Measurements from ENCODE around the gene MYO15B.
A peak's percentile ranks its signal among the peaks of the same experiment; 100 is the strongest.

Gene MYO15B

DNA sequence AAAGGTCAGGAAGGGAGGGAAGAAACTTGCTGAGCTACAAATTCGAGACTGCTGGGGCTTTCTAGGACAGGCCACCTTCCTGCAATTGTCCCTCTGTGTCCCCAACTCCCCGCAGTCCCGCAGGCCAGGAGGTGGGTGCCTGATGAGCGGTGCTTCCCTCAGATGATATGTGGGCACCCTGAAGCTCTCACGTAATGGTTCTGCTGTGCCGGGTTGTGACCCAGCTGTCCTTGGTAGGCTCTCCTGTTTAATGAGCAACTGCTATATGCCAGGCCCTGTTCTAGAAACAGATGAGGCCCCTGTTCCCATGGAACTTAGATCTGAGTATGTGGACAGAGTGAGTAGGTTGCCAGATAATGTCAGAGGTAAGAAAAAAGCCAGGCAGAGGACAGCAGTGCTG, 22.0 kb upstream of the MYO15B start:
- Mint-ChIP-seq H3K27ac (no peak overlapping the region), H3K9me3 (no peaks in the 10 kb centered on the region), H3K27me3 (no peaks in the 10 kb centered on the region), H3K36me3 (ENCODE audit: low read depth) (peaks cover 5% of the 10 kb centered on the region), H3K4me3 (no peak overlapping the region), H3K4me1 (ENCODE audit: low read depth) (peaks cover 11% of the 10 kb centered on the region)
- intact Hi-C loops (cut with micrococcal nuclease) = no loop called here

DNA sequence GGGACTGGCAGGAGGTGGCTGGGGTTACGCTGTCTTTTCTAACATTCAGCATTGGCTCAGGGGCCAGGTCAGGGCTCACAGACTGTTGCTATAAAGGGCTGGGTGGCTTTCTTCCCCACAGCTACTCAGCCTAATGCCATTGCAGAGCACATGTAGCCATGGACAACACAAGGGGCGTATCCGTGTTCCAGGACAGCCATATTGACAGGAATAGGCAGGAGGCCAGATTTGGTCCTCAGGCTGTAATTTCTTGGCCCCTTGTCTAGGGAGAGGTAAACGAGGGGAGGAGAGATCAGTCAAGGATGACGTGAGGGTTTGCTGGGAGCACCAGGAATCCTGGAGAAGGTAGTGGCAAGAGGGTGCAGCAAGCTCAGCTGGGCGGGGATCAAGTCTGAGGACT, 21.2 kb upstream of the MYO15B start:
- Mint-ChIP-seq H3K27me3 (no peaks in the 10 kb centered on the region), H3K36me3 (ENCODE audit: low read depth) (peaks cover 5% of the 10 kb centered on the region), H3K4me3 (no peak overlapping the region), H3K9me3 (no peaks in the 10 kb centered on the region), H3K4me1 (ENCODE audit: low read depth) (peaks cover 19% of the 10 kb centered on the region), H3K27ac (no peak overlapping the region)
- intact Hi-C loops (cut with micrococcal nuclease) = no loop called here

DNA sequence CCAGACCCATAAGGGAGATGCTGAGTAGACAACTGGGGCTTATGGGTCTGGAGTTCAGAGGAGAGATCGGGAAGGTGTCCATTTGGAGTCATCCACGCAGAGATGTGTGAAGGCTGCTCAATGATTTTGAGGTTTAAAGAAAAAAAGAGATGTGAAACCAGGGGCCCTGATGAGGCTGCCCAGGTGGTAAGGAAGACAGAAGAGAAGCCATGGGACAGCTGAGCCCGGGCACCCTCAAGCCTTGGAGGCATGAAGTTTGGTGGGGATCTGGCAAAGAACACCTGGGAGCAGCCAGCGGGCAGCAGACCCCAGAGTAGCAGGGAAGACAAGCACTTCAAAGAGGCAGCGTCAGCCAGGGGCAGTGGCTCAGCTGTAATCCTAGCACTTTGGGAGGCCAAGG, 20.8 kb upstream of the MYO15B start:
- no peak overlapping the region for H3K27ac Mint-ChIP-seq
- H3K27me3 Mint-ChIP-seq = no peaks in the 10 kb centered on the region
- H3K36me3 Mint-ChIP-seq (ENCODE audit: low read depth) = peaks cover 5% of the 10 kb centered on the region
- peaks cover 23% of the 10 kb centered on the region for H3K4me1 Mint-ChIP-seq (ENCODE audit: low read depth)
- no peak overlapping the region for H3K4me3 Mint-ChIP-seq
- intact Hi-C loops (cut with micrococcal nuclease) = no loop called here
- no peaks in the 10 kb centered on the region for H3K9me3 Mint-ChIP-seq

GRCh38 chr17:75568412-75569255, 19.0 kb upstream of the MYO15B start:
- H3K4me1 Mint-ChIP-seq (ENCODE audit: low read depth) = peaks cover 32% of the 10 kb centered on the region
- no peak overlapping the region for H3K4me3 Mint-ChIP-seq
- no peaks in the 10 kb centered on the region for H3K9me3 Mint-ChIP-seq
- H3K27me3 Mint-ChIP-seq = no peaks in the 10 kb centered on the region
- no peak overlapping the region for H3K27ac Mint-ChIP-seq
- no peaks in the 10 kb centered on the region for H3K36me3 Mint-ChIP-seq (ENCODE audit: low read depth)
- intact Hi-C loops (cut with micrococcal nuclease) = no loop called here

- no peaks in the 10 kb centered on the region for H3K9me3 Mint-ChIP-seq
- peak overlapping the region; percentile 97 for H3K27ac Mint-ChIP-seq
- H3K27me3 Mint-ChIP-seq = no peaks in the 10 kb centered on the region
- intact Hi-C loops (cut with micrococcal nuclease) = no loop called here
- no peak overlapping the region for H3K4me3 Mint-ChIP-seq
- no peaks in the 10 kb centered on the region for H3K36me3 Mint-ChIP-seq (ENCODE audit: low read depth)
- peaks cover 32% of the 10 kb centered on the region for H3K4me1 Mint-ChIP-seq (ENCODE audit: low read depth)
Observed at GRCh38 chr17:75570034-75570676, 17.4 kb upstream of the MYO15B start.

DNA sequence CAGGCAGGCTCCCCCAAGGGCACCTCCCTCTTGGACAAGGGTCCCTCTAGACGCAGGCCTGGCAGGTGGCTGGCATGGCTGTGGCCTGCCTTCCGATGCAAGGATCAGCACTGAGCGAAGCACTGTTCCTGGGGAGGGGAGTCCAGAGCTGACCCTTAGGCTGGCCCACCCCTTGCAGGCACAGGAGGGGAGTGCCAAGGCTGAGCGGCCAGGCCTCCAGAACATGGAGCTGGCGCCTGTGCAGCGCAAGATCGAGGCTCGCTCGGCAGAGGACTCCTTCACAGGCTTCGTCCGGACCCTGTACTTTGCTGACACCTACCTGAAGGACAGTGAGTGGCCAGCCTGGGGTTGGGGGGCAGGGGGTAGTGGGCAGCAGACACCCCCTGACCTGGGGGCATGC, 16.8 kb upstream of the MYO15B start:
- H3K36me3 Mint-ChIP-seq (ENCODE audit: low read depth) = no peaks in the 10 kb centered on the region
- H3K4me3 Mint-ChIP-seq = no peak overlapping the region
- intact Hi-C loops (cut with micrococcal nuclease) = no loop called here
- no peaks in the 10 kb centered on the region for H3K9me3 Mint-ChIP-seq
- peaks cover 32% of the 10 kb centered on the region for H3K4me1 Mint-ChIP-seq (ENCODE audit: low read depth)
- H3K27me3 Mint-ChIP-seq = no peaks in the 10 kb centered on the region
- H3K27ac Mint-ChIP-seq = peak overlapping the region; percentile 97

GRCh38 chr17:75571197-75571884, 16.3 kb upstream of the MYO15B start:
- Mint-ChIP-seq H3K9me3 (no peaks in the 10 kb centered on the region), H3K27ac (peak overlapping the region; percentile 97), H3K27me3 (no peaks in the 10 kb centered on the region), H3K4me1 (ENCODE audit: low read depth) (peaks cover 32% of the 10 kb centered on the region), H3K36me3 (ENCODE audit: low read depth) (no peaks in the 10 kb centered on the region), H3K4me3 (no peak overlapping the region)
- intact Hi-C loops (cut with micrococcal nuclease) = no loop called here

- no peaks in the 10 kb centered on the region for H3K9me3 Mint-ChIP-seq
- no peaks in the 10 kb centered on the region for H3K27me3 Mint-ChIP-seq
- peaks cover 28% of the 10 kb centered on the region for H3K4me1 Mint-ChIP-seq (ENCODE audit: low read depth)
- H3K36me3 Mint-ChIP-seq (ENCODE audit: low read depth) = no peaks in the 10 kb centered on the region
- H3K4me3 Mint-ChIP-seq = peak overlapping the region; percentile 6
- intact Hi-C loops (cut with micrococcal nuclease) = no loop called here
- H3K27ac Mint-ChIP-seq = peak overlapping the region; percentile 97
Observed at GRCh38 chr17:75571885-75572215, 15.8 kb upstream of the MYO15B start.

GRCh38 chr17:75572713-75573539, 14.7 kb upstream of the MYO15B start:
- Mint-ChIP-seq H3K4me3 (no peak overlapping the region), H3K36me3 (ENCODE audit: low read depth) (no peaks in the 10 kb centered on the region), H3K9me3 (no peaks in the 10 kb centered on the region), H3K4me1 (ENCODE audit: low read depth) (peaks cover 26% of the 10 kb centered on the region), H3K27ac (peak overlapping the region; percentile 97), H3K27me3 (no peaks in the 10 kb centered on the region)
- intact Hi-C loops (cut with micrococcal nuclease) = no loop called here

DNA sequence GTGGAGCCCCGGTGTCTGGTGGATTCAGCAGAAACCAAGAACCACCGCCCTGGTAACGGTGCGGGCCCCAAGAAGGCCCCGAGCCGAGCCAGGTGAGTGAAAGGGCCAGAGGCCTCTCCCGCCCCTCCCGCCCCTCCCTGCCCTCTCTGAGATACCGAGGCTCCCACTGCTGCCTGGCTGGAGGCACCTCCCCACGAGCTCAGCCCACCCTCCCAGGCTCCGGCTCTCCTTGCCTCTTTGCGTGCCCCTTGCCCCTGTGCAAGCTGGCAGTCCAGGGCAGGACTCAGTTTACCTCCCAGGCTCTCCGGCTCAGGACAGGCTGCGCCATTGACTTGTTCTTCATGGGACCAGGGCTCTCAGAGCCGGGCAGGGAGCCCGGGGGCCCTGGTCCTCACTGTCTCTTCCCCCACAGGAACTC, 14.1 kb upstream of the MYO15B start:
- intact Hi-C loops (cut with micrococcal nuclease) = no loop called here
- Mint-ChIP-seq H3K27me3 (no peaks in the 10 kb centered on the region), H3K9me3 (no peaks in the 10 kb centered on the region), H3K4me3 (no peak overlapping the region), H3K36me3 (ENCODE audit: low read depth) (no peaks in the 10 kb centered on the region), H3K4me1 (ENCODE audit: low read depth) (peaks cover 27% of the 10 kb centered on the region), H3K27ac (peak overlapping the region; percentile 53)

DNA sequence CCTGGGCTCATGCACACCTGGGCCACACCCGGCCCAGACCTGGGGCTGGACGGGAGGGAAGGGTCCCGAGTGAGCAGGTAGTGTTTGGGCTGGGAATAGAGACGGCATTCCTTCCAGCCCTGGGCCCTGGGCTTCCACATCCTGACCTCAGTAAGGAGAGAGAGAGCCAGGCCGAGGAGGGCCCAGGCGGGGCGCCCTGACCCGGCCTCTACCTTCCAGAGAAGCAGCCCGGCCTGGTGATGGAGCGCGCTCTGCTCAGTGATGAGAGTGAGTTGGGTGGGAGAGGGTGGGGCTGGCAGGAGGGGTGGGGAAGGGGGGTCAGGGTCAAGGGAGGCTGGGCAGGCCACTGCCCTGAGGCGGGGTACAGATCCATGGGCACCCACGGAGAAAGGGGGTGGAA, 13.6 kb upstream of the MYO15B start:
- no peaks in the 10 kb centered on the region for H3K9me3 Mint-ChIP-seq
- H3K27ac Mint-ChIP-seq = peak overlapping the region; percentile 53
- H3K36me3 Mint-ChIP-seq (ENCODE audit: low read depth) = no peaks in the 10 kb centered on the region
- H3K27me3 Mint-ChIP-seq = no peaks in the 10 kb centered on the region
- peaks cover 31% of the 10 kb centered on the region for H3K4me1 Mint-ChIP-seq (ENCODE audit: low read depth)
- H3K4me3 Mint-ChIP-seq = no peak overlapping the region
- intact Hi-C loops (cut with micrococcal nuclease) = no loop called here

DNA sequence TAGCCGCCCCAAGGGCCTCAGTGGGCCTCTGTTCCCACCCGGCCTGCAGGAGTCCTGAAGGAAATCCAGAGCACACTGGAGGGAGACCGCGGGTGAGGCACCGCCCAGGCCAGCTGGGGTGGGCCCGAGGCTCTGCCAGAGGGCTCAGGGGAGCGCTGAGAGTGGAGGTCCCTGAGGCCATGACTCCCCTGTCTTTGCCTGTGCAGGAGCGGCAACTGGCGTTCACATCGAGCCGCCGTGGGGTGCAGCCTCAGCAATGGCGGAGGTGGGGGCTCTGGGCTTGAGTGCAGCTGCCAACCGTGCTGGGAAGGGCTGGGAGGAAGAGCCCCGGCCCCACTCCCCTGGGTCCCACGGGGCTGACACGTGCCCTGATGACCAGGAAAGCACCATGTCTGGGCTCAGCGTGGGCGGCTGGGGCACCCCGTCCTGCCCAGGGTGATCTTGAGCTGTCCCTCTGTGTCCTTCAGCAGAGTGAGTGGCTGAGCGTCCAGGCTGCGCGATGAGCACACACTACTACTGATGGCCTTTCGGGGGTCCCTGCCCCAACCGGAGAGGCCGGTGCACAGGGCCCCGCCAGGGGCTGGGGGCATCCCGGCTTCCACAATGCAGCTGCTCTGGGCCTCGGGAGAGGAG, 13.1 kb upstream of the MYO15B start:
- Mint-ChIP-seq H3K4me3 (no peak overlapping the region), H3K27ac (no peak overlapping the region), H3K9me3 (no peaks in the 10 kb centered on the region), H3K27me3 (no peaks in the 10 kb centered on the region), H3K36me3 (ENCODE audit: low read depth) (no peaks in the 10 kb centered on the region), H3K4me1 (ENCODE audit: low read depth) (peaks cover 33% of the 10 kb centered on the region)
- intact Hi-C loops (cut with micrococcal nuclease) = no loop called here

DNA sequence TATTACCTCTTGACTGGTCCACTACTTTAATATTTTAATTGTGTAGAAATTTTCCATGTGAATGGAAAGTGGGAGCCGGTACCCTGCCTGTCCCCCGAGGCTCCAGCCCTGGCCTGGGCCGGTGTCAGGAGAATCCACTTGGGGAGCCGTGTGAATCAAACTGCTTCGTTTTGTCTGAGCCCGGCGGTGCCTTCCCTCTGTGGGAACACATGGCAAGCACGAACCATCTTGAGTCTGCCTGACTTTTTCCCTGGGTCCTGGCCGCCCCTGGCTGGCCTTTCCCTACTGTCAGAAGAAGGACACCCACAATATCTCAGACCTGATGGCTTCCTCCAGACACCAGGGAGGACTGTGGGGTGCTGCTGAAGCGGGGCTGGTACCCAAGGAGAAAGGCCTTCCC, 12.4 kb upstream of the MYO15B start:
- intact Hi-C loops (cut with micrococcal nuclease) = no loop called here
- H3K4me3 Mint-ChIP-seq = no peak overlapping the region
- H3K4me1 Mint-ChIP-seq (ENCODE audit: low read depth) = peaks cover 33% of the 10 kb centered on the region
- H3K36me3 Mint-ChIP-seq (ENCODE audit: low read depth) = no peaks in the 10 kb centered on the region
- no peaks in the 10 kb centered on the region for H3K27me3 Mint-ChIP-seq
- H3K9me3 Mint-ChIP-seq = no peaks in the 10 kb centered on the region
- H3K27ac Mint-ChIP-seq = peak overlapping the region; percentile 28

Measured in dendritic cell treated with granulocyte-macrophage colony-stimulating factor and Interleukin-4, amounts not matched to agents 40 ng/mL and 50 ng/mL, for 4 days (primary cell).